Peyer's patch (tissue), 4 donors: ENCODE measurements around the gene BAIAP2L2.

Experiments used
- POLR2A ChIP-seq, 2 donors: fragments of 450-650 bp; IDR thresholded peaks; one replicate each; pipeline ENCODE4 v1.5.1; 2017; ENCODE audit warnings: antibody characterized with exemption in 2 of 2, mild to moderate bottlenecking in 2 of 2, moderate library complexity in 2 of 2
- TF ChIP-seq, protein P1 (sequence below), 6 experiments: fragments of 450-650 bp in 4 of 6; fragments of 200-600 bp in 2 of 6; sonication (generic) in 1 of 6; IDR thresholded peaks; one replicate each; pipeline ENCODE4 v1.5.1; 2017 to 2019; ENCODE audit warnings: antibody characterized with exemption in 6 of 6, mild to moderate bottlenecking in 3 of 6, moderate library complexity in 1 of 6

DNA sequence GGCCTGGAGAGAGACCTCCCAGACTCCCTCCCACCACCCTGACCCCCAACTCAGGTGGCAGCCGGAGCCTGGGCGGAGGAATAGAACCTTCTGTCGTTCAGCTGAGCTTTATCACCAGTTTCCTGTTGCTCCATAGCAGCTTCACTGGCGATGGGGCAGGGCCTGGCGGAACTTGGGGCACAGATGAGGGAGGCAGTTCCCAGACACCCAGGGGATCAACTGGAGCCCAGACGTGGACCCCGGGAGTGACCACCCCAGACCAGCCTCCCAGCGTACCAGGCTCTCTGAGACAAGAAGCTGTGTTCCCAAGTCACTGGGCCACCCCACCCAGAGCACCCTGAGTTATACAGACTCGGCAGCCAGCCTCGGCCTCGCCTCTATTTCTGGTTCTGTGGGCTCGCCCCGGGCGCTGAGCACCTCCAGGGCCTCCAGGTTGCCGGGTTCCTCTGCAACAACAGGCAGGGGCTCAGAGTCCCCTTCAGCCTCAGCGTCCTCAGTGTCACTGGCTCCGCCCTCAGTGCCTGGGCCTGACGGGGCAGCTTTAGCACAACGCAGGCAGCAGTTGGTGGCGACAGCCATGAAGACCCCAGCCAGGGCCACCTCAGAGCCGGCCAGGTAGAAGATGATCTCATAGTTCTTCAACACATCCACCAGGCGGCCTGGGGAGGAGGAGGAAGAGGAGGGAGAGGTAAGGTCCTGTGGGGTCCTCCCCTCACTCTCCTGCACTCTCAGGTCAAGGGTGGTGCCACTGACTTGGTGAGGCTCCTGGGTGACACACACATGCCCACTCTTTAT lies 32.2 kb downstream of the BAIAP2L2 start:
- TF ChIP-seq, protein P1, sequence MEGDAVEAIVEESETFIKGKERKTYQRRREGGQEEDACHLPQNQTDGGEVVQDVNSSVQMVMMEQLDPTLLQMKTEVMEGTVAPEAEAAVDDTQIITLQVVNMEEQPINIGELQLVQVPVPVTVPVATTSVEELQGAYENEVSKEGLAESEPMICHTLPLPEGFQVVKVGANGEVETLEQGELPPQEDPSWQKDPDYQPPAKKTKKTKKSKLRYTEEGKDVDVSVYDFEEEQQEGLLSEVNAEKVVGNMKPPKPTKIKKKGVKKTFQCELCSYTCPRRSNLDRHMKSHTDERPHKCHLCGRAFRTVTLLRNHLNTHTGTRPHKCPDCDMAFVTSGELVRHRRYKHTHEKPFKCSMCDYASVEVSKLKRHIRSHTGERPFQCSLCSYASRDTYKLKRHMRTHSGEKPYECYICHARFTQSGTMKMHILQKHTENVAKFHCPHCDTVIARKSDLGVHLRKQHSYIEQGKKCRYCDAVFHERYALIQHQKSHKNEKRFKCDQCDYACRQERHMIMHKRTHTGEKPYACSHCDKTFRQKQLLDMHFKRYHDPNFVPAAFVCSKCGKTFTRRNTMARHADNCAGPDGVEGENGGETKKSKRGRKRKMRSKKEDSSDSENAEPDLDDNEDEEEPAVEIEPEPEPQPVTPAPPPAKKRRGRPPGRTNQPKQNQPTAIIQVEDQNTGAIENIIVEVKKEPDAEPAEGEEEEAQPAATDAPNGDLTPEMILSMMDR (IDR thresholded peaks at IDR 0.05) = no peak
- TF ChIP-seq POLR2A (IDR thresholded peaks at IDR 0.05) = no peak
